Measurements from ENCODE around the gene DCST1.

DNA sequence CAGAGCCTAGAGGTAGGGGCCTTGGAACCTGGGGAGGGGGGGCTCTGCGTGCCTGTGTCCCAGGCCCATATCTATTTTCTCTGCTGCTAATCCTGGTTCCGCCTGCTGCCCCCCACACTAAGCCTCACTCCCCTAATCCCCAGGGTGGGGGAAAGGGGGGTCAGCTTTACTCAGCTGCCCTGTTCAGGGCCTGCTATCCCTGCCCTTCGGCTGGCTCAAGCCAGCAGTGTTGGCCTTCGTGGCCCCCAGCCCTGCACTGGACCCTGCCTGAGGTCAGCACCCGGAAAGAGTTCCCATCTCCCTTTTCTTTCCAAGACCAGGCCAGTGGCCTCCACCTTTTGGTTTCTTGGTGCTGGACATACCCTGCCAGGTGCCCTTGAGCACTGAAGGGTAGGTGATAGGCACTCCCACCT, 22.6 kb upstream of the DCST1 start:
- no peak for TF ChIP-seq CTCF (conservative IDR thresholded peaks at IDR 0.05; ENCODE audit: low read depth, low read length)
- no peak for TF ChIP-seq EZH2 (IDR thresholded peaks at IDR 0.05; ENCODE audit: borderline replicate concordance, low read depth, low read length, poor library complexity, severe bottlenecking)
